GDM1 (cell line): ENCODE measurements around the gene SSBP3.
A peak's percentile ranks its signal among the peaks of the same experiment; 100 is the strongest.
"Not testable (repeated sequence)": the region's sequence is repeated elsewhere in the genome, so short reads cannot be mapped to it uniquely, and the experiment has no call there.

Experiments
- DNase-seq: peaks from one replicate; lab custom pipeline; 2025; lab: John Stamatoyannopoulos, UW

SSBP3 gene

DNA sequence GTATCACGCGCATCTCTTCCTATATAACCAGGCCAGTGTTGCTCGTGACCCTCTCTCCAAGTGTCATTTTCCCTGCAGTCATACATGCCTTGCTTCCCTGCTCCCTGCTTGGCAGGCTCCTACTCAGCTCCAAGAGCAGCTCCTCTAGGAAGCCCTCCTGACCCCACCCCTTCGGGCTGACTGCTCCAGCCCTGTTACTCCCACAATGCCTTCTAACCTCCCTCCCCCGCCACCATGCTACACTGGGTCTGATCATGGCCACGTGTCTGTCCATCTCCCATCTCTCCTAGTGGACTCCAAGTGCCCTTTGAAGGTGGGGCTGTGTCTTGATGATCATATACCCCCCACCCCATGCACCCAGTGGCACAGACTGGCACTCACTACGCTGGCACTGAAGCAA, 161.5 kb downstream of the SSBP3 start:
- DNase-seq, result no peak

- no peak for DNase-seq
Observed at GRCh38 chr1:54243022-54243421, 163.2 kb downstream of the SSBP3 start.

GRCh38 chr1:54241364-54241763, 164.8 kb downstream of the SSBP3 start:
- DNase-seq, result no peak

- no peak for DNase-seq
Observed at GRCh38 chr1:54240741-54241335, 165.4 kb downstream of the SSBP3 start.

- no peak for DNase-seq
Observed at GRCh38 chr1:54239631-54240031, 166.6 kb downstream of the SSBP3 start.

DNA sequence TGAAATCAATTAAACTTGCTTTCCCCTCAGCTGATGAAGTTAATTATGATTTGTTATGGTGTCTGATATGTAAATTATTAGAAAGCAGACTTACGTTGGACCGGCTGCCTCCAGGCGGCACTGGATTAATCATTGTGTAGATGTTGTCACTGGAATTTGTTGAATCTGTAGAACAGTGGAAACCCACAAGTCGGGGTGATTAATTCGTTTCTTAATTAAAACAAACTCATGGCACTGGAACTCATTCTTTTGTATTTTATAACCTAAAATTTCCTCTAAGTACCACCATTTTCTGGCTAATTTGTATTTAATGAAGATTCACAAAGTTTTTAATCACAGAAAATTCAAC, 167.2 kb downstream of the SSBP3 start:
- DNase-seq, result no peak

GRCh38 chr1:54238353-54239034, 167.7 kb downstream of the SSBP3 start:
- no peak for DNase-seq

DNA sequence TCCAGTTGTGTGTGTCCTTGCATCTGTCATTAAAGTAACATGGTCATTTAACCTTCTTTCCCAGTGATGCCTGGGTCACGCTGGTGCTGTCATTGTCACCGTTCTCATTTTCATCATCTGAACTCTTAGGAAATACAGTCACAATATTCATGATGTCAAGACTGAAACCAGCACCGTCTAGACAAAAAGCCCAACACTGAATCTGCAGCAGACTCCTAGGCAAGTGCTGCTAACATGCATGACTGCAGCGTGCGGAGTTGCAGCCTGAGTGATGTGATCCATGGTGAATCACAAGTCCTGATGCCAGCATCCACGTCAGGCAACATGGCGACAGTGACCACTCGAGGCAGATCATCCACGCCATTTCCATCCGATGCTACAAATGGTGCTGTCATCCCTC, 168.6 kb downstream of the SSBP3 start:
- DNase-seq, result no peak

- no peak for DNase-seq
Observed at GRCh38 chr1:54234284-54234683, 171.9 kb downstream of the SSBP3 start.

- DNase-seq, result not testable (repeated sequence)
Observed at GRCh38 chr1:54233196-54233595, 173.0 kb downstream of the SSBP3 start.

GRCh38 chr1:54230507-54231339, 175.5 kb downstream of the SSBP3 start:
- no peak for DNase-seq

GRCh38 chr1:54229281-54229891, 176.8 kb downstream of the SSBP3 start:
- peak; percentile 22 for DNase-seq

DNA sequence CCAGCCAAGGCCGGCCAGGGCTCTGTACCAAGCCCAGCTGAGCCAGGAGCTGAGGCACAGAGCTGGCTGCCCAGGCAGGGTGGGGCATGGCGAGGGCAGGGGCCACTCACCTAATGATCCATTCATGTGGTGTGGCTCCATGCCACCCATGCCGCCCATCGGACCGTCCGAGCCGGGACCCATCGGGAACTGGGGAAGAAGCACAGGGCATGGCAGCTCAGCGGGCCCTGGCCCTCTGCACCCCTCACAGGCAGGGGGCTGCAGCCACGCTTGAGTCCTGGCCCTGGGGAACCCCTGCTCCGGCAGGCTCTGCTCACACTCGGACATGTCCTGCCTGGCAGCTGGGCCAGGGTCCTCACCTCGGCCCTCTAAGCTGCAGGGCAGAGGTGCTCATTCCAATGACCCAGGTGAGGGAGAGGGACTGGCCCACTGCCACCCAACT, 177.5 kb downstream of the SSBP3 start:
- DNase-seq, result no peak

- no peak for DNase-seq
Observed at GRCh38 chr1:54227891-54228310, 178.3 kb downstream of the SSBP3 start.

- DNase-seq, result peak; percentile 7
Observed at GRCh38 chr1:54227091-54227602, 179.0 kb downstream of the SSBP3 start.

- no peak for DNase-seq
Observed at GRCh38 chr1:54225986-54226559, 180.1 kb downstream of the SSBP3 start.

DNA sequence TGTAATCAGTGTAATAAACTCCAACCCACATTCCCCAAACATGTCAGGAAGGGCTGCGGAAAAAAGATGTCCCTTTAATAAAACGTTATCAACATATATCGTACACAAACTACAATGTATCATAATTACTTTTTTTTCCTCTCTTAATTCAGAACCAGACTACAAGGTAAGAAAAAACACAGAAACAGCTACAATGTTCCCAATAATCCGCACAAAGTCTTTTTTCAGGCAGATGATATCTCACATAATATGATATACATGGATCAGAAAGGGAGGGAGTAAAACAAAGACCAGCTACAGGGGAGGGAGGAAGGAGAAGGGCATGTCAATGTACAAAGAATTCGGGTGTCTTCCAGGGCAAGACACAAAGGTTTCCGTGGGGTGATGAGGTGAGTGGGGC, 180.8 kb downstream of the SSBP3 start:
- no peak for DNase-seq

GRCh38 chr1:54224233-54224632, 182.0 kb downstream of the SSBP3 start:
- DNase-seq, result no peak

GRCh38 chr1:54223441-54224202, 182.6 kb downstream of the SSBP3 start:
- DNase-seq, result no peak

- DNase-seq, result no peak
Observed at GRCh38 chr1:54222711-54223110, 183.5 kb downstream of the SSBP3 start.

DNA sequence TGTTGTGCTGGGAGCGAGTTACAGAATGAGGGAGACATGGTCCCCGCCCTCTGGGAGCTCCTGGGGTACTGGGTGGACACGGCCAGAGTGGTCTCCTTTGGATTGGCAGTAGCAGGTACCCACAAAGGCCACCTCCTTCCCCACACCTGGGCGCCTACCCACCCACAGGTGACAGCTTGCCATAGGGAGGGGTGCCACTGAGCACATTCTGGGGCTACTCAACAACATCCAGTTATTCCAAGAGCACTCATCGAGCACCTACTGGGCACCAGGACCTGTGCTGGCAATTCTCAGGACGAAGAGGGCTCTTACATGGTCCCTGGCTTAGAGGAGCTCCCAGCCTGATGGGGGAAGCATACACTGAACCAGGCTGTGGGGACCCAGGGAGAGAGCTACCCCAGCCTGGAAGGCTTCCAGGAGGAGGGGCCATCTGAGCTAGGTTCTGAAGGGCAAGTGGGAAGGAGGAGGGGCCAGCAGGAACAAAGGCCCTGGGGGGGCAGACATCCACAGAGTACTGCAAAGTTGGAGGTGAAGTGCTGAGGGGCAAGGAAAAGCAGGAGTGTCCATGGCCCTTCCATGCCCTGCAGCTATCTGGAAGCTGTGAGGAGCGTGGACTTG, 184.2 kb downstream of the SSBP3 start:
- DNase-seq, result no peak
